Kidney glomerular epithelial cell (primary cell): ENCODE measurements around the gene PYCARD.
"Not testable (repeated sequence)": the region's sequence is repeated elsewhere in the genome, so short reads cannot be mapped to it uniquely, and the experiment has no call there.

Experiments used
- DNase-seq: peaks from one replicate; lab custom pipeline; 2025; lab: John Stamatoyannopoulos, UW

The PYCARD gene

DNA sequence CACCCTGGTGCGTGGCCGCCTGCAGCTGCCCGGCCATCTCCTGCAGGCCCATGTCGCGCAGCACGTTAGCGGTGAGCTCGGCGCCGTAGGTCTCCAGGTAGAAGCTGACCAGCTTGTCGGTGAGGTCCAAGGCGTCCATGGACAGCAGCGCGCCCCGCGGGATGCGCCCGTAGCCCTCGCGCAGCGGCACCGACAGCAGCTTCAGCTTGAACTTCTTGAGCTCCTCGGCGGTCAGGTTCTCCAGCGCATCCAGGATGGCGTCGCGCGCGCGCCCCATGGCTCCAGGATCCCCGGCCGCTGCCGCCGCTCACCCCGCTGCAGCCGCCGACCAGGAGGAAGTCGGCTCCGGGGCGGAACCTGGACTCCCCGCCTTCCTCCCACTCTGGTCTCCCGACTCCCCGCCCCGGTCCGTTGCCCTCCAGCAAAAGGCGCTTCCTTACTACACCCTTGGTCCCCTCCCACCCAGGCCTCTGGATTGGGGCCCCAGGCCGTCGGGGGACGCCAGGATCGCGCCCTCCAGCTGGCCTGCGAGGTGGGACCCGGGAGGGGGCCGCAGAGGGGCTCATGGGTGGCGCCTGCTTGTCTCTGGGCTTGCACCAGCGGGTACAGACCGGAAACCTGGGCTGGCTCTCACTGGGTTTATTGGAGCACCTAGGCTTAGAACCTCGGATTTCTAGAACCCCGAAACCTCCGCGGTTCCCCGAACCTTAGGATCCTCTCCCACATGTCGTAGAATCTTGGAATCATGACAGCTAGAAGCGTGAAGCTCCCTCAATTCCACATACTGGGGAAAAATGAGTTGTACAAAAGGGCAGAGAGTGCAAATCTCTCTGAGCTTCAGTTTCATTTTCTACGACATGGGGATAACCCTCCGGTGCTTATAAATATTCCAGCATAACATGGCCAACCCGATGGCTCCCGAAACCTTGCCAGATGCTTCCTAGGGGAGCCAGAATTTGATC, at the start of gene PYCARD:
Gene PYCARD (minus strand): TSS at position 347 of the 962 bp plus-strand sequence. CDS start 70 bp downstream, at position 277.
- no peak for DNase-seq

- no peak for DNase-seq
Observed at GRCh38 chr16:31251435-31251834, 48.9 kb upstream of the PYCARD start.

DNA sequence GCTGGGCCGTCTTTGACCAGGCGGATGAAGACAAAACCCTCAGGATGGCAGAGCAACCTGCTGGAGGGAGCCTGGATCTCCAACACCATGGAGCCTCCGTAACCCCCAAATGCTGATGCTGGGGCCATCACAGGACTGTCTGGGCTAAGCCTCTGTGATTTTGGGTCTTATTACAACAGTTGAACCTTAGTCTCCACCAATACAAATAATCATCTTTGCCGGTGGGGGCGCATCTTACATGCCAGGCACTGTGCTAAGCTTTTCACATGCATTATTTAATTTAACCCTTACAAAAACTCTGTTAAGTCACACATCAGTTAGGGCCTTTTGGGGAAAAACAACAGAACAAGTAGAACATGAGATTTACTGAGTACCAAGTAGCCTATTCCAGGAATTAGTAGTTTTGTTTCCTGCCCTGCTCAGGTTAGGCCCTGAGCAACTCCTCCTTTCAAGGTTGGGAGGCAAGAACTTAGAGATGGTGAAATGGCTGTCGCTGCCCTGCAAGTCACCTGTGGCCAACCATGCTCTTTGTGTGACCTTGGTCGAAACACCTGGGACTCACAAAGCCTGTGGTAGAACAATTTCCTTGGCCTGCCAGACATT, 48.3 kb upstream of the PYCARD start:
- DNase-seq, result no peak

GRCh38 chr16:31248344-31248743, 45.8 kb upstream of the PYCARD start:
- DNase-seq, result no peak

GRCh38 chr16:31246296-31246695, 43.7 kb upstream of the PYCARD start:
- DNase-seq, result no peak

DNA sequence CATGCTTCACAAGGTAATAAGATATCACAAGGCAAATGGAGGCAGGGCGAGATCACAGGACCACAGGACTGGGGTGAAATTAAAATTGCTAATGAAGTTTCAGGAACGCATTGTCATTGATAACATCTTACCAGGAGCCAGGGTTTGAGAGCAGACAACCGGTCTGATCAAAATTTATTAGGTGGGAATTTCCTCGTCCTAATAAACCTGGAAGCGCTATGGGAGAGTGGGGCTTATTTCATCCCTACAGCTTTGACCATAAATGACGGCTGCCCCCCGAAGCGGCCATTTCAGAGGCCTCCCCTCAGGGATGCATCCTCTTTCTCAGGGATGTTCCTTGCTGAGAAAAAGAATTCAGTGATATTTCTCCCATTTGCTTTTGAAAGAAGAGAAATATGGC, 43.0 kb upstream of the PYCARD start:
- not testable (repeated sequence) for DNase-seq

DNA sequence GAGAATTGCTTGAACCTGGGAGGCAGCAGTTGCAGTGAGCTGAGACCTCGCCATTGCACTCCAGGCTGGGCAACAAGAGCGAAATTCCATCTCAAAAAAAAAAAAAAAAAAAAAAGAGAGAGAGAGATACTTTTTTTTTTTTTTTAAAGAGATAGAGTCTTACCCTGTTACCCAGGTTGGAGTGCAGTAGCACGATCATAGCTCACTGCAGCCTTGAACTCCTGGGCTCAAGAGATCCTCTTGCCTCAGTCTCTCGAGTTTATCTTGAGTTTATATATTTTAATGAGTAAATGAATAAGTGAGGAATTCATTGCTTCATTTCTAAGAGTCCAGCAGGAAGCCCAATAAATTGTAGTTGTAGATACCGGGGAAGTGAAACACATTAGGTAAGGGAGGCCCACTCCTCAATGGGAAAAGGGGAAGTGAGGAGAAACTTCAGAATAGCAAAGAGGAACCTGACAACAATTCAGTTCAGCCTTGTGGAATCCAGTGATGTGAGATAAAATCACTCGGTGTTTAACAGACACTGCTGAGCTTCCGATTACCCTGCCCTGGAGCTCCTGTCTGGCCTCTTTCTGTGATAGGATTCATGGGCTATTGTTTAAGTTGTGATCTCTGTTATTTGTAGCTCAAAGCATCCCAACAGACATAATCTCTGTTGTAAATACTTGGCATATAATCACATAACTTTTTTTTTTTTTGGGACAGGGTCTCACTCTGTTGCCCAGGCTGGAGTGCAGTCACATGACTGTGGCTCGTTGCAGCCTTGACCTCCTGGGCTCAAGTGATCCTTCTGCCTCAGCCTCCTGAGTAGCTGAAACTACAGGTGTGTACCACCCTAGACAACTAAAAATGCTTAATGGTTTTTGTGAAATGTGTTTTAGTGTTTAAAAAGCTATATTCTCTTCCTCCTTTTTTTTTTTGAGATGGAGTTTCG, 41.4 kb upstream of the PYCARD start:
- no peak for DNase-seq

- DNase-seq, result no peak
Observed at GRCh38 chr16:31242206-31242605, 39.6 kb upstream of the PYCARD start.

- DNase-seq, result no peak
Observed at GRCh38 chr16:31238041-31238440, 35.5 kb upstream of the PYCARD start.

DNA sequence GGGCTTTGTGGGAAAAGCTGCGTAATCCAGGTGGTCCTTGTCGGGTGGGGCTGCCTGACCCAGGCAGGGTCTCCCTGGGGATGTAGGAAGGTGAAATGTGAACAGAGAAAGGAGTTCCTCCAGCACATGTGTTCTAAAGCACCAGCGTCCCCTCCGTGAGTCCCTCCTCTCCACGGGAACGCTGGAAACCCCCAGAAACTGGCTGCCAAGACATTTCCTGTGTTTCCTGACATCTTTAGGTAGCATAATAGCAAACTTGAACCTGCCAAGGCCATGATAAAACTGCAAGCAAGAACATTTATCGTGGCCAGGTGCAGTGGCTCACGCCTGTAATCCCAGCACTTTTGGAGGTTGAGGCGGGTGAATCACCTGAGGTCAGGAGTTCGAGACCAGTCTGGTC, 26.9 kb upstream of the PYCARD start:
- DNase-seq, result no peak

DNA sequence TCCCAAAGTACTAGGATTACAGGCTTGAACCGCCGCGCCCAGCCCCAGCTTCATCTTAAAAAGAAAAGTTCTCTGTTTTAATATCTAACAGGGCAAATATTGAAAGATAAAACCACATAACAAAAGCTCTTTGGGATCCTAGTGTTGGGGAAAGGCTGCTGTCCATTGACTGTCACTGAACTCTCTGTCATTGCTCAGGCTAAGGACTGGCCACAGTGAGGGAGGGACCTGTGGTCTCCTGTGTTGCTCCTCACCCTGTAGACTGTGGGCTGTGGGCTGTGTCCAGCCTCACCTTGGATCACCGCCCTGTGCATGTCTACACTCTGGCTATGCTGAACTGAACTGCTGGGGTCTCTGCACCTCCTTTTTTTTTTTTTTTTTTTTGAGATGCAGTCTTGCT, 25.6 kb upstream of the PYCARD start:
- no peak for DNase-seq

DNA sequence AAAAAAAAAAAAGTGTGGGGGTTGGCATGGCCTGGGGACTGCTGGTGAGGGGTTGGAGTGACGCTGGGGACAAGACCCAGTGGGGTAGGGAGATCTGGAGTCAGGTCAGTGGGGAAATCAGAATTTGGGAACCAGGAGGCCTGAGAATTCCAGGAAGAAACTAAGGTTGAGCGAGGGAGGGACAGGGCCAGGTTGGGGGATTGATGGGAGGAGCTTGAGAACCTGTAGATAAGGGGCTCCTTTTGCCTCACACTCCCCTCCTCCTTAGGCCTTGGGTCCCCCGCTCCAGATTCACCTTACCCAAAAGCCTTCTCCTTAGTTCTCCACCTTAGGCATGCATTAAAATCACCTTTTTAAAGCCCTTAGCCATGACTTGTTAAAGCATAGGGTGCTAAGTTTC, 22.6 kb upstream of the PYCARD start:
- DNase-seq, result no peak

DNA sequence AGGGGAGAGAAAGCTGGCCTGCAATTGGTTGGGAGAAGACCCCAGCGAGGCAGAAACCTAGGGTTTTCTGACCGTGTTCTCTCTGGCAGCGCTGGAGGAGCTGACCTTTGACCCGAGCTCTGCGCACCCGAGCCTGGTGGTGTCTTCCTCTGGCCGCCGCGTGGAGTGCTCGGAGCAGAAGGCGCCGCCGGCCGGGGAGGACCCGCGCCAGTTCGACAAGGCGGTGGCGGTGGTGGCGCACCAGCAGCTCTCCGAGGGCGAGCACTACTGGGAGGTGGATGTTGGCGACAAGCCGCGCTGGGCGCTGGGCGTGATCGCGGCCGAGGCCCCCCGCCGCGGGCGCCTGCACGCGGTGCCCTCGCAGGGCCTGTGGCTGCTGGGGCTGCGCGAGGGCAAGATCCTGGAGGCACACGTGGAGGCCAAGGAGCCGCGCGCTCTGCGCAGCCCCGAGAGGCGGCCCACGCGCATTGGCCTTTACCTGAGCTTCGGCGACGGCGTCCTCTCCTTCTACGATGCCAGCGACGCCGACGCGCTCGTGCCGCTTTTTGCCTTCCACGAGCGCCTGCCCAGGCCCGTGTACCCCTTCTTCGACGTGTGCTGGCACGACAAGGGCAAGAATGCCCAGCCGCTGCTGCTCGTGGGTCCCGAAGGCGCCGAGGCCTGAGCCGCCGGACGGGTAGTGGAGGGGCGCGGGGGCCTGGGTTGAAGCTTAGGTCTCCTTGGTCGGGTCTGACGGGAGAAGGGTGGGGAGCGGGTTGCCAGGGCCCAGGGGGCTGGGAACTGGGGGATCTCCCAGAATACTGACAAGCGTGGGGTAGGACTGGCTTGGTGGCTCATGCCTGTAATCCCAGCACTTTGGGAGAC, 21.8 kb upstream of the PYCARD start:
- DNase-seq, result no peak

DNA sequence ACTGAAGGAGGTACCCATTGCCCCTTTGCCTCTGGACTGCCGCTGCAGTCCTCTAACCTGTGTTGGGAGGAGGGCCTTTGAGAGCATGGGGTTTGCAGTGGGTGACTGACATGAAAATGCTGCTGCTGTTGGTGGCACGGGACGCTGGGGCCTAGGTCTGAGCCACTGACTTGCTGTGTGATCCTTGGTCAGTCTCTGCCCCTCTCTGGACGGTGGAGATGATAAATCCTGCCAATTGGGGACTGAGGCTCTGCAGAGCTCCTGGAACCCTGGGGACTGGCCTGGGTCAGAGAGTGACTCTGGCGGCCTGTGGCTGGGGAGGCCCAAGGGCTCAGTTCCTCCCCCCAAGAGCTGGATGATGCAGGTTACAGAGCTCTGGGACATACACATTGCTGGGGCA, 20.5 kb upstream of the PYCARD start:
- no peak for DNase-seq

DNA sequence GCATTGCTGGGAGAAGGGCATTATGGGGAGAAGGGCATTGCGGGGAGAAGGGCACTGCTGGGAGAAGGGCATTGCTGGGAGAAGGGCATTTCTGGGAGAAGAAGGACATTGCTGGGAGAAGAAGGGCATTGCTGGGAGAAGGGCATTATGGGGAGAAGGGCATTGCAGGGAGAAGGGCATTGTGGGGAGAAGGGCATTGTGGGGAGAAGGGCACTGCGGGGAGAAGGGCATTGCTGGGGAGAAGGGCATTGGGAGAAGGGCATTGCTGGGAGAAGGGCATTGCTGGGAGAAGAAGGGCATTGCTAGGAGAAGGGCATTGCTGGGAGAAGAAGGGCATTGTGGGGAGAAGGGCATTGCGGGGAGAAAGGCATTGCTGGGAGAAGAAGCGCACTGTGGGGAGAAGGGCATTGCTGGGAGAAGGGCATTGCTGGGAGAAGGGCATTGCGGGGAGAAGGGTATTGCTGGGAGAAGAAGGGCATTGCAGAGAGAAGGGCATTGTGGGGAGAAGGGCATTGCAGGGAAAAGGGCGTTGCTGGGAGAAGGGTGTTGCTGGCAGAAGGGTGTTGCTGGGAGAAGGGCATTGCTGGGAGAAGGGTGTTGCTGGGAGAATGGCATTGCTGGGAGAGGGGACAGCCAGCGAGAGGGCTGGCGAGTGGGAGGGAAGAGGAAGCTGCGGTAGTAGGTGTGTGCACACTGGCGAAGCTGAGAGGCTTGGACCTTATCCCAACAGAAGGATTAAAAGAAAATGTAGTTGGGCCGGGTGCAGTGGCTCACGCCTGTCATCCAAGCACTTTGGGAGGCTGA, 19.0 kb upstream of the PYCARD start:
- no peak for DNase-seq

- DNase-seq, result no peak
Observed at GRCh38 chr16:31219154-31219741, 16.7 kb upstream of the PYCARD start.

DNA sequence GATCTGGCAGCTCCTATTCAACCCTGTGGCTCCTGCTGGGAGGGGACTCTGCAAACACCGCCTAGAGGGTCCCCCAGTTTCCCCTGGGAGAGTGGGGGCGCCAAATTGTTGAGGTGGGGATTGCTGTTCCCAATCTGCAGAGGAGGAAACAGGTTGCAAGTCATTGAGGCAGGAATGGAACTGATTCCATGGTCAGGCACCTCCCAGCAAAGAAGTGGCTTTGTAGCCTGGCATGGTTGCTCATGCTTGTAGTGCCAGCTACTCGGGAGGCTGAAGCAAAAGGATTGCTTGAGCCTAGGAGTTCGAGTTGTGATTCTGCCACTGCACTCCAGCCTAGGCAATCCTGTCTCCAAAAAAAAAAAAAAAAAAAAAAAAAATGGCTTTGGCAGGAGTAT, 14.6 kb upstream of the PYCARD start:
- DNase-seq, result no peak

DNA sequence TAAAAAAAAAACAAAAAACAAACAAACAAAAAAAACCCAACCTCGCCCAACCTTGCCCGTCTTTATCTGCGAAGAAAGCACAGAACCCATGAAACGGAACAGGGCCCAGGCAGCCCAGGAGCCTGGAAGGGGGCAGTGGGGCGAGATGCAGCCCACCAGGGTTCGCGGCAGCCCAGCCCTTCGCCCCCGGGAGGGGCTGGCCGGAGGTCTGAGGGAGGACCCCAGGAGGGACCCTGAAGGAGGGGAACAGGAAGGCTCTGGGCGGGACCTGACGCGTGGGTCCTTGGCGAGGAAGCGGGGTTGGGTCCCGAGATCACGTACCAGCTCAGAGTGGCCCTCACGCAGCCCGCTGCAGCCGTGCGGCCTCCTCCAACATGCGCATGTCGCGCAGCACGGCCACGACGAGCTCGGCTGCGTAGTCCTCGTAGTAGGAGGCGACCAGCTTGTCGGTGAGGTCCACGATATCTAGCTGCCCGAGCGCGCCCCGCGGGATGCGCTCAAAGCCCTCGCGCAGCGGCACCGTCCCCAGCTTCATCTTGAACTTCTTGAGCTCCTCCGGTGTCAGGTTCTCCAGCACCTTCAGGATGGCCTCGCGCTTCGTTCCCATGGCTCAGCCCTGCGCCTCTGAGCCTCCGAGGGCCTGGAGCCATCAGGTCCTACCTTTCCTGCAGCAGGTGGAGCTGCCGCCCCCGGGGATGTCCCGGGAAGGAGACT, 14.0 kb upstream of the PYCARD start, which contains the start of gene PYDC1:
Gene PYDC1 (minus strand): TSS at position 714 of the 714 bp plus-strand sequence. CDS start 107 bp downstream, at position 607.
- DNase-seq, result no peak
